ENCODE results near the gene LRRC18. TPM values are rescaled to one million over a fixed set of nuclear protein-coding genes. Genes with fewer than 3 reads are reported as not detected.

Gene LRRC18
- total and polyA plus RNA-seq, 10 of the 15 experiments (the other 5 are each of a cell fraction or from before 2014, with no cell fraction given): 0.16 to 0.47 (median 0.24) TPM; not detected in 6

- Histone ChIP-seq H3K9me3 (replicated peaks; ENCODE audit: control insufficient read depth, insufficient read depth, low read length) (no peaks in the 10 kb centered on the region), H3K9ac (ENCODE audit: control insufficient read depth, insufficient read depth, low read length) (no peak overlapping the region), H3K36me3 (ENCODE audit: control insufficient read depth in 2 of 2, insufficient read depth in 2 of 2, low read length in 1 of 2) (peaks cover 14 to 25% of the 10 kb centered on the region in 2 experiments), H3K4me1 (ENCODE audit: control insufficient read depth, insufficient read depth, low read length) (no peaks in the 10 kb centered on the region), H4K20me1 (ENCODE audit: control insufficient read depth, insufficient read depth) (no peaks in the 10 kb centered on the region), H3K79me2 (ENCODE audit: control insufficient read depth, insufficient read depth, low read length) (no peaks in the 10 kb centered on the region), H3K27ac (ENCODE audit: control insufficient read depth, insufficient read depth) (no peak overlapping the region), H3K4me3 (no peak overlapping the region), H2AFZ (ENCODE audit: control insufficient read depth, low read depth, low read length) (no peak overlapping the region), H3K27me3 (replicated peaks in 1 of 2; ENCODE audit: control insufficient read depth in 2 of 2, insufficient read depth in 2 of 2, low read length in 1 of 2) (no peaks in the 10 kb centered on the region), H3K4me2 (ENCODE audit: control insufficient read depth, insufficient read depth) (no peak overlapping the region)
- BruUV-seq (replicated peaks): no TSS peak
- no peak for TF ChIP-seq ELK1 (IDR thresholded peaks at IDR 0.05; ENCODE audit: low read depth, low read length)
- TF ChIP-seq BCL11A (IDR thresholded peaks at IDR 0.05; ENCODE audit: low read depth, low read length): no peak
- no peak for TF ChIP-seq TCF7 (IDR thresholded peaks at IDR 0.05; ENCODE audit: borderline replicate concordance)
- TF ChIP-seq, protein P1, sequence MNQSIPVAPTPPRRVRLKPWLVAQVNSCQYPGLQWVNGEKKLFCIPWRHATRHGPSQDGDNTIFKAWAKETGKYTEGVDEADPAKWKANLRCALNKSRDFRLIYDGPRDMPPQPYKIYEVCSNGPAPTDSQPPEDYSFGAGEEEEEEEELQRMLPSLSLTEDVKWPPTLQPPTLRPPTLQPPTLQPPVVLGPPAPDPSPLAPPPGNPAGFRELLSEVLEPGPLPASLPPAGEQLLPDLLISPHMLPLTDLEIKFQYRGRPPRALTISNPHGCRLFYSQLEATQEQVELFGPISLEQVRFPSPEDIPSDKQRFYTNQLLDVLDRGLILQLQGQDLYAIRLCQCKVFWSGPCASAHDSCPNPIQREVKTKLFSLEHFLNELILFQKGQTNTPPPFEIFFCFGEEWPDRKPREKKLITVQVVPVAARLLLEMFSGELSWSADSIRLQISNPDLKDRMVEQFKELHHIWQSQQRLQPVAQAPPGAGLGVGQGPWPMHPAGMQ (IDR thresholded peaks at IDR 0.05; ENCODE audit: borderline replicate concordance): no peak
- no peak for TF ChIP-seq EZH2 (IDR thresholded peaks at IDR 0.05; ENCODE audit: borderline replicate concordance, control insufficient read depth, low read depth, low read length)
- intact Hi-C loops (cut with micrococcal nuclease; ENCODE audit: unreplicated experiment) (no loop called here), in situ Hi-C loops (cut with MboI) (no loop called here)
- CTCF ChIA-PET: interaction anchor here (2.9 kb wide), 1 partner anchor 245 kb away, joined by 8 read pairs; no protein-coding TSS in a partner anchor
- FAIRE-seq (no peak), ATAC-seq (no peak), DNase-seq (ENCODE audit: low read depth, low spot score) (no peak)
- POLR2A ChIA-PET: no interaction called here
- RAD21 ChIA-PET (ENCODE audit: unreplicated experiment): no interaction called here
- SMC1A ChIA-PET (ENCODE audit: uncharacterized antibody, unreplicated experiment): no interaction called here
- 92% methylated on average over 2 of the region's 2 CpGs for WGBS (ENCODE audit: insufficient coverage, insufficient replicate concordance, low lambda C conversion rate, missing lambda C conversion rate)
Observed at GRCh38 chr10:48903151-48903550, 36.5 kb downstream of the LRRC18 start.
